ENCODE results near the gene APOA1.

Gene APOA1

GRCh38 chr11:116869610-116870009, 32.2 kb upstream of the APOA1 start:
- peaks cover 67% of the 10 kb centered on the region for H3K36me3 ChIP-seq
- TF ChIP-seq CTCF (IDR thresholded peaks at IDR 0.05; ENCODE audit: low read depth, low read length) = no peak

DNA sequence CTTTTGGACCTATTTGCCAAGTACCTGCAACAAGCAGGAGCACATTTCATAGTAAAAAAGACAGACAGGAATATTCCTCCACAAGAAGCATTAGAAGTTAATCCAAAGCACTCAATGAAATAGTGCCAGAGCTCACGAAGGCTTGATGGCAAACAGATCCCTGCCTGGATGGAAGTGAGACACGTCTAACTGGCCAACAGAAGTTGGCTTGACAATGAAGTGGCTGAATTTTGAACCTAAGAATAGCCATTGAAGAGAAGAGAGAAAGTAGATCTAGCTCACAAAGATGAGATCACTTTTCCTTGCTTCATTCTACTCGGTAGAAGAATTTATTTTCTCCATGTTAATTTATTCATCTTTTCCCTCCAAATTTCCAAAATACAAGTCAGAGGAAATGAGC, 30.6 kb upstream of the APOA1 start:
- H3K36me3 ChIP-seq = peaks cover 68% of the 10 kb centered on the region
- no peak for DNase-seq
- H3K27me3 ChIP-seq (ENCODE audit: insufficient read depth, low read depth, severe bottlenecking) = no peaks in the 10 kb centered on the region
- H3K27ac ChIP-seq = no peak overlapping the region
- no peak for TF ChIP-seq CTCF (IDR thresholded peaks at IDR 0.05; ENCODE audit: low read depth, low read length)
- H3K9me3 ChIP-seq (ENCODE audit: severe bottlenecking) = no peaks in the 10 kb centered on the region
- no peak overlapping the region for H3K4me3 ChIP-seq (ENCODE audit: low read depth, low read length)

More at GRCh38 chr11:116869610-116870009, 32.2 kb upstream of the APOA1 start:
- DNase-seq = no peak
- H3K27ac ChIP-seq = no peak overlapping the region
- no peaks in the 10 kb centered on the region for H3K9me3 ChIP-seq (ENCODE audit: severe bottlenecking)
- H3K4me3 ChIP-seq (ENCODE audit: low read depth, low read length) = no peak overlapping the region
- H3K27me3 ChIP-seq (ENCODE audit: insufficient read depth, low read depth, severe bottlenecking) = no peaks in the 10 kb centered on the region

DNA sequence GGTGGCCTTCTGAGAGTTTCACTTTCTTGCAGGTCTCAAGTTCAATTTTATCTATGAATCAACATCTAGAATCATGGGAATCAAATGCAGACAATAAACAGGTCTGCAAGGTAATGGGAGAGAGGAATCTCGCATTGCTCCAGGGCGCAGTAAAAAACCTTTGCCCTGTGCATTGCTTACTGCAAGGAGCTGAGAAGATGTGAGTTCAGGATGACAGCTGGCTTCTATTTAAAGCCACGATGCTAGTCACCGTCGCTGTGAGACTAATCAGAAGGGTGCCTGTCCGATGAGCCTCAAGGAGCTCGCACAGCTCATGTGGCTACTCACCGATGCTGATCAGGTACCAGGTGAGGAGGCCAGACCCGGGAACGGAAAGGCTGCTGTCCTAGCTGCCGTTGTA, 30.2 kb upstream of the APOA1 start:
- Histone ChIP-seq H3K27me3 (ENCODE audit: insufficient read depth, low read depth, severe bottlenecking) (no peaks in the 10 kb centered on the region), H3K9me3 (ENCODE audit: severe bottlenecking) (no peaks in the 10 kb centered on the region), H3K27ac (no peak overlapping the region), H3K36me3 (peaks cover 64% of the 10 kb centered on the region), H3K4me3 (ENCODE audit: low read depth, low read length) (no peak overlapping the region)
- TF ChIP-seq CTCF (IDR thresholded peaks at IDR 0.05; ENCODE audit: low read depth, low read length) = no peak
- DNase-seq = no peak

GRCh38 chr11:116866804-116867455, 29.5 kb upstream of the APOA1 start:
- Histone ChIP-seq H3K9me3 (ENCODE audit: severe bottlenecking) (no peaks in the 10 kb centered on the region), H3K27ac (no peak overlapping the region), H3K36me3 (peaks cover 64% of the 10 kb centered on the region), H3K4me3 (ENCODE audit: low read depth, low read length) (no peak overlapping the region), H3K27me3 (ENCODE audit: insufficient read depth, low read depth, severe bottlenecking) (no peaks in the 10 kb centered on the region)
- DNase-seq = no peak
- TF ChIP-seq CTCF (IDR thresholded peaks at IDR 0.05; ENCODE audit: low read depth, low read length) = no peak

DNA sequence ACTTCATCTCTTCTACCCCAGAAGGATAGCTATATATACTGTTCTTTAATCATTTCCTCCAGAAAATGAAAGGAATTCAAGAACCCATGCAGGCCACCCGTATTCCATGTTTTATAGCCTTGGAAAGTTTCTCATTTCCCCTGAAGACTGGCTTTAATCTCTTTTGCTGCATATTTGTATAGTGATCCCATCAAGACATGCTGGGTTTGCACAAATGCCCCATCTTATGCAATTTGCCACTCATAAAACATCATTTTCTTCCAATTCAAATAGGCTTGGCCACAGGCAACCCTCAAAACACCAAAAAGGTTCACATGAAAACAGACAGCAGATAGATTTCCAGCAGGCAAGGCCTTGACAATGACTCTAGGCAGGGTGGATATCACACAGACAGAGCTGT, 28.3 kb upstream of the APOA1 start:
- H3K9me3 ChIP-seq (ENCODE audit: severe bottlenecking) = no peaks in the 10 kb centered on the region
- H3K27ac ChIP-seq = no peak overlapping the region
- no peak overlapping the region for H3K4me3 ChIP-seq (ENCODE audit: low read depth, low read length)
- no peak for DNase-seq
- no peak for TF ChIP-seq CTCF (IDR thresholded peaks at IDR 0.05; ENCODE audit: low read depth, low read length)
- peaks cover 65% of the 10 kb centered on the region for H3K36me3 ChIP-seq
- H3K27me3 ChIP-seq (ENCODE audit: insufficient read depth, low read depth, severe bottlenecking) = no peaks in the 10 kb centered on the region

GRCh38 chr11:116864531-116864930, 27.1 kb upstream of the APOA1 start:
- no peaks in the 10 kb centered on the region for H3K27me3 ChIP-seq (ENCODE audit: insufficient read depth, low read depth, severe bottlenecking)
- no peak for DNase-seq
- H3K27ac ChIP-seq = no peak overlapping the region
- peaks cover 61% of the 10 kb centered on the region for H3K36me3 ChIP-seq
- TF ChIP-seq CTCF (IDR thresholded peaks at IDR 0.05; ENCODE audit: low read depth, low read length) = no peak
- H3K9me3 ChIP-seq (ENCODE audit: severe bottlenecking) = no peaks in the 10 kb centered on the region
- no peak overlapping the region for H3K4me3 ChIP-seq (ENCODE audit: low read depth, low read length)

Measured in WERI-Rb-1 (cell line).